ENCODE data around the gene PPT2.

PPT2 gene

GRCh38 chr6:32196682-32197616 lies 43.0 kb downstream of the PPT2 start:
- TF ChIP-seq, protein P1, sequence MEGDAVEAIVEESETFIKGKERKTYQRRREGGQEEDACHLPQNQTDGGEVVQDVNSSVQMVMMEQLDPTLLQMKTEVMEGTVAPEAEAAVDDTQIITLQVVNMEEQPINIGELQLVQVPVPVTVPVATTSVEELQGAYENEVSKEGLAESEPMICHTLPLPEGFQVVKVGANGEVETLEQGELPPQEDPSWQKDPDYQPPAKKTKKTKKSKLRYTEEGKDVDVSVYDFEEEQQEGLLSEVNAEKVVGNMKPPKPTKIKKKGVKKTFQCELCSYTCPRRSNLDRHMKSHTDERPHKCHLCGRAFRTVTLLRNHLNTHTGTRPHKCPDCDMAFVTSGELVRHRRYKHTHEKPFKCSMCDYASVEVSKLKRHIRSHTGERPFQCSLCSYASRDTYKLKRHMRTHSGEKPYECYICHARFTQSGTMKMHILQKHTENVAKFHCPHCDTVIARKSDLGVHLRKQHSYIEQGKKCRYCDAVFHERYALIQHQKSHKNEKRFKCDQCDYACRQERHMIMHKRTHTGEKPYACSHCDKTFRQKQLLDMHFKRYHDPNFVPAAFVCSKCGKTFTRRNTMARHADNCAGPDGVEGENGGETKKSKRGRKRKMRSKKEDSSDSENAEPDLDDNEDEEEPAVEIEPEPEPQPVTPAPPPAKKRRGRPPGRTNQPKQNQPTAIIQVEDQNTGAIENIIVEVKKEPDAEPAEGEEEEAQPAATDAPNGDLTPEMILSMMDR (IDR thresholded peaks at IDR 0.05; ENCODE audit: poor library complexity, severe bottlenecking) = no peak
- no peaks in the 10 kb centered on the region for H3K9me3 ChIP-seq (ENCODE audit: severe bottlenecking)
- no peak for DNase-seq (ENCODE audit: low spot score)
- no peaks in the 10 kb centered on the region for H3K27me3 ChIP-seq (ENCODE audit: insufficient read depth, poor library complexity, severe bottlenecking)
- peaks cover 7% of the 10 kb centered on the region for H3K4me1 ChIP-seq (ENCODE audit: insufficient read depth, poor library complexity, severe bottlenecking)
- H3K27ac ChIP-seq (ENCODE audit: poor library complexity, severe bottlenecking) = peak overlapping the region; percentile 78
- ATAC-seq (ENCODE audit: low read depth) = no peak
- no peaks in the 10 kb centered on the region for H3K36me3 ChIP-seq (ENCODE audit: low read depth)
- H3K4me3 ChIP-seq (ENCODE audit: severe bottlenecking) = peak overlapping the region; percentile 50

- H3K9me3 ChIP-seq (ENCODE audit: severe bottlenecking) = no peaks in the 10 kb centered on the region
- H3K36me3 ChIP-seq (ENCODE audit: low read depth) = no peaks in the 10 kb centered on the region
- TF ChIP-seq, protein P1 (IDR thresholded peaks at IDR 0.05; ENCODE audit: poor library complexity, severe bottlenecking) = no peak
- ATAC-seq (ENCODE audit: low read depth) (no peak), DNase-seq (ENCODE audit: low spot score) (no peak)
- no peak overlapping the region for H3K4me3 ChIP-seq (ENCODE audit: severe bottlenecking)
- H3K27ac ChIP-seq (ENCODE audit: poor library complexity, severe bottlenecking) = no peak overlapping the region
- peaks cover 2% of the 10 kb centered on the region for H3K4me1 ChIP-seq (ENCODE audit: insufficient read depth, poor library complexity, severe bottlenecking)
- H3K27me3 ChIP-seq (ENCODE audit: insufficient read depth, poor library complexity, severe bottlenecking) = no peaks in the 10 kb centered on the region
These were observed 44.4 kb downstream of the PPT2 start for GRCh38 chr6:32198345-32198696.

DNA sequence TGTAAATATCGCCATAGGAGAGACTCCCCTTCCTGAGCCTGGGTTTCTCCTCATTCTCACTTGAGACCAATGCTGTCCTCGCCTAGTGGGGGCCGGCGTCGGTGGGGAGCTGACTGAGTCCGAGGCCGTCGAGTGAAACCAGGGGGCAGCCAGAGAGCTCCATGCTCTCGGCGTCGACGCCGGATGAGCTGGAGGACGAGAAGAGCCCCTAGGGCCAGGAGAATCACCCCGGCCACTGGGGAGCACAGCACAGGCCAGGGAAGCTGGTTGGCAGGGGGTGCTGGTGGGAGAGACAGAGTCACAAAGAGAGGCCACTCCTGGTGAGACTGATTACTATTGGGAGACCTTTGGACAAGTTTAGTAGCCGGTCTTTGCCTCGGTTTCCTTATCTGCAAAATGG lies 44.9 kb downstream of the PPT2 start:
- no peaks in the 10 kb centered on the region for H3K36me3 ChIP-seq (ENCODE audit: low read depth)
- H3K4me3 ChIP-seq (ENCODE audit: severe bottlenecking) = no peak overlapping the region
- DNase-seq (ENCODE audit: low spot score) = no peak
- no peak overlapping the region for H3K27ac ChIP-seq (ENCODE audit: poor library complexity, severe bottlenecking)
- no peaks in the 10 kb centered on the region for H3K9me3 ChIP-seq (ENCODE audit: severe bottlenecking)
- no peak for ATAC-seq (ENCODE audit: low read depth)
- H3K4me1 ChIP-seq (ENCODE audit: insufficient read depth, poor library complexity, severe bottlenecking) = peaks cover 2% of the 10 kb centered on the region
- no peaks in the 10 kb centered on the region for H3K27me3 ChIP-seq (ENCODE audit: insufficient read depth, poor library complexity, severe bottlenecking)
- TF ChIP-seq, protein P1 (IDR thresholded peaks at IDR 0.05; ENCODE audit: poor library complexity, severe bottlenecking) = no peak

DNA sequence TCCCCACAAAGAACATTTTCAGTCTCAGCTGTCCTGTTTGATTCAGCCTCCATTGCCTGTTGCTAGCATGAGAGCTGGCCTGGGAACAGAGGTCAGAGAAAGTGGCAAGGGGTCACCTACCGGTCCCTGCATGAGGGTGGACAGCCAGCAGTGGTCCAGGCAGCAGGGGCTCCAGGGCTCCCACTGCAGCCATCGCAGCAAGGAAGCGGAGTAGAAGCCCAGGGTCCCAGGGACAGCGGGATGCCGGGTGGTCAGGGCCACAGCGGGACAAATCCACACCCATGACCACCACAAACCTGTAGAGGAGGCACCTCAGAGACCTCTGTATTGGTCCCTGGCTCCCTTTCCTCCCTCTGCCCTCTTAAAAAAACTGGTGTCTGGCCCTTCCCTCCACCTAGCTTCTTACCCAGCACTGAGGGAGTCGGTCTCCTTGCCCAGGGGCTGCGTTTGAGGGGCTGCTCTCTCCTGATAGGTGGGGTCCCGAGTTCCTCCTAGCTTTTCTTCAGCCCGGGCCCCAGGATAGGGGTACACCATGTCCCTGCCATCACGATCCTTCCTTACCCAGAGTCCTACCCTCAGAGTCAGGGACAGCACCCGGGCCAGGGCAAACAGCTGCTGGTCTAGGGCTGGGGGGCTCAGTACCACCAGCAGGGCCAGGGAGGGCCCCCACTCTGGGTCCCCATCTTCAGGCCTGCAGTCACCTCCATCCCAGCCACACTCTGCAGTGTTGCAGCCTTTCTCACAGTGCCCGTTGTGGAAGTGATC lies 47.0 kb downstream of the PPT2 start:
- Histone ChIP-seq H3K4me1 (ENCODE audit: insufficient read depth, poor library complexity, severe bottlenecking) (no peaks in the 10 kb centered on the region), H3K27me3 (ENCODE audit: insufficient read depth, poor library complexity, severe bottlenecking) (no peaks in the 10 kb centered on the region), H3K36me3 (ENCODE audit: low read depth) (no peaks in the 10 kb centered on the region), H3K4me3 (ENCODE audit: severe bottlenecking) (no peak overlapping the region), H3K27ac (ENCODE audit: poor library complexity, severe bottlenecking) (no peak overlapping the region), H3K9me3 (ENCODE audit: severe bottlenecking) (no peaks in the 10 kb centered on the region)
- ATAC-seq (ENCODE audit: low read depth) = no peak
- DNase-seq (ENCODE audit: low spot score) = no peak
- TF ChIP-seq, protein P1 (IDR thresholded peaks at IDR 0.05; ENCODE audit: poor library complexity, severe bottlenecking) = no peak

All from RWPE2 (cell line).